Activated CD8-positive, alpha-beta memory T cell treated with anti-CD3 and anti-CD28 coated beads for 1 hour (primary cell): ENCODE measurements around the gene CCDC117.
"Not testable (repeated sequence)": the region's sequence is repeated elsewhere in the genome, so short reads cannot be mapped to it uniquely, and the experiment has no call there.

Experiments
- DNase-seq, 2 donors: peaks; one replicate each; pipeline ENCODE4 v3.0.0-alpha.2; 2020; ENCODE audit warnings: low read depth in 1 of 2; ENCODE audit errors: extremely low read depth in 1 of 2

The CCDC117 gene

DNA sequence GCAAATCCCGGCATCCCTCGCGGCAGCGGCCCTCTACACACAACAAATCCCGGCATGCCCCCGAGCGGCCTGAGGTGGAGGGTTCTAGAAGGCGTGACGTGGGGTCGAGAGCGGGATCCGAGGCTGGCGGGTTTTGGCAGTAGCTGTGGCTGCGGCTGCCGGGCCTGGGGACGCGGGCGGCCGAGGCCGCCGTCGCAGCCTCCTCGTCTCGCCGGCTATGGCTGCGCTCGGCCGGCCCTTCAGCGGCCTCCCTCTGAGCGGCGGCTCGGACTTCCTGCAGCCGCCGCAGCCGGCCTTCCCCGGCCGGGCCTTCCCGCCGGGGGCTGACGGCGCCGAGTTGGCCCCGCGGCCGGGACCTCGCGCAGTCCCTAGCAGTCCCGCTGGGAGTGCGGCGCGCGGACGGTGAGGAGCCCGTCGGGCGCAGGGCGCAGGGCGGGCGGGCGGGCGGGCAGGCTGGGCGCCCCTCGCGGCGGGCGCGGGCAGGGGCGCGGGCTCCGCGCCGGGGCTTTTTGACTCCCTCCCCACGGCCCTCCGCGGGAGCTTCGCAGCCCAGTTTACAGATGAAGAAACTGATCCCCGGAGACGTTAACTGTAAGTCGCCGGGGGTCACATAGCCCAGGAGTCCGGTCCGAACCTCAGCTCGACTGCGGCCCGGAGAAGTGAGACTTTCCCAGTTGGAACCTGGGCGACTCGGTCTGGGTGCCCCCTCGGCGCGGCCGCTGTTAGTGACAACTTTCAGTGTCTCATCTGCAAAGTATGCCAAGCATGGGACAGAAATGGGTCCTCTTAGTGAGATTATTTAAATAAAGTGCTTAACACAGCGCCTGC lies at the start of gene CCDC117:
Gene CCDC117 (plus strand): TSS at position 63 of the 828 bp plus-strand sequence. CDS start 155 bp downstream, at position 218.
- peak; percentile 81 to 89 for DNase-seq

GRCh38 chr22:28728002-28728401 lies 44.5 kb upstream of the CCDC117 start:
- DNase-seq, result no peak

GRCh38 chr22:28728621-28729313 lies 43.7 kb upstream of the CCDC117 start:
- no peak for DNase-seq

DNA sequence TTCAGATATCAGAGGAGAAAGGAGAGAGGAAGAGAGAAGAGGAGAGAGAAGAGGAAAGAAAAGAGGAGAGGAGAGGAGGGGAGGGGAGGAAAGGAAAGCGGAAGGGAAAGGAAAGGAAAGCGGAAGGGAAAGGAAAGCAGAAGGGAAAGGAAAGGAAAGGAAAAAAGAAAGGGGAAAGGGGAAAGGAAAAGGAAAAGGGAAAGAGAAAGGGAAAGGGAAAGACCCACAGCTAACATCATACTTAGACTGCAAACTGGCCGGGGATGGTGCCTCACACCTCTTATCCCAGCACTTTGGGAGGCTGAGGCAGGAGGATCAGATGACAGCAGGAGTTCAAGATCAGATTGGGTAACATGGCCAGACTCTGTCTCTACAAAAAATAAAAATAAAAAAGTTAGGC lies 42.3 kb upstream of the CCDC117 start:
- DNase-seq, result no peak

GRCh38 chr22:28734393-28734792 lies 38.1 kb upstream of the CCDC117 start:
- DNase-seq, result no peak

GRCh38 chr22:28736301-28737155 lies 36.0 kb upstream of the CCDC117 start:
- no peak for DNase-seq

DNA sequence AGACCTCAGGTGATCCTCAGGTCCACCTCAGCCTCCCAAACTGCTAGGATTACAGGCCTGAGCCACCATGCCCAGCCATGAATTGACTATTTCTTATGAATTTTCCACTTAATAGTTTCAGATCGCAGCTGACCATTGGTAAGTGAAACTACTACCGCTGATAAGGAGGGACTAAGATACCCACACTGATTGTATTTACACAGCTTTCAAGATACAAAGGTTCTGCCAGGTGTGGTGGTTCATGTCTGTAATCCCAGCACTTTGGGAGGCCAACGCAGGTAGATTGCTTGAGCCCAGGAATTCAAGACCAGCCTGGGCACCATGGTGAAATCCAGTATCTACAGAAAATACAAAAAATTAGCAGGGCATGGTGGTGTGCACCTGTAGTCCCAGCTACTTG lies 34.8 kb upstream of the CCDC117 start:
- DNase-seq, result no peak

- not testable (repeated sequence) for DNase-seq
Measured at GRCh38 chr22:28738876-28739275, 33.6 kb upstream of the CCDC117 start.

- no peak for DNase-seq
Measured at GRCh38 chr22:28741200-28741784, 31.2 kb upstream of the CCDC117 start.

DNA sequence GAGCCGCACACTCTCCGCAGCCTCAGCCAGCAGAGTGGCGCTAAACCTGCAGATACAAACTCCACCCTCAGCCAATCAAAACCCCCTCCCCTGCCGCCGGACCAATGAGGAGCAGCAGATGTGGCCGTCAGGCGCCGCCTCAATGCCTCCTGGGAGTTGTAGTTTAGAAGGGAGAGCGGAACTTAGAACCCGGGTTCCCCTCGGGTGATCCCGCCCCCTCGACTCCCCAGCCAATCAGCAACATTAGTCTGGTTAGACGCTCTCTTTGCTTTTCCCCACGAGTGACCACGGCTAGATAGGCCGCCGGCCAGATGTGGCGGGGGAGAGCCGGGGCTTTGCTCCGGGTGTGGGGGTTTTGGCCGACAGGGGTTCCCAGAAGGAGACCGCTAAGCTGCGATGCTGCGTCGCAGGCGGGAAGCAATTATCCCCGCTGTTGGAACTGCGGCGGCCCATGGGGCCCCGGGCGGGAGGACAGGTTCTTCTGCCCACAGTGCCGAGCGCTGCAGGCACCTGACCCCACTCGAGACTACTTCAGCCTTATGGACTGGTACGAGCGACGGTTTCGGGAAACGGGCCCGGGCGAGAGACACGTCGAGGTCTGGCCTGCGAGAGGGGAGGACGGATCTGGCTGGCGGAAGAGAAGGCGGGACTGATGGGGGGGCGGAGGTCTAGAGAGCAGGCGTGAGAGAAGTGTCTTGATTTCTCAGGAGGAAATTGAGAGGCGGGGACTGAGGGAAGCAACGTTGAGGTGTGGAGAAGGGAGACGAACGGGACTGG lies 30.5 kb upstream of the CCDC117 start, which contains the start of the genes CHEK2 and HSCB:
Gene CHEK2 (minus strand): TSS at position 36 of the 777 bp plus-strand sequence. CDS start 7,099 bp downstream, outside the sequence.
Gene HSCB (plus strand): TSS at position 255 of the 777 bp plus-strand sequence. CDS start 57 bp downstream, at position 312.
- peak; percentile 92 to 95 for DNase-seq

GRCh38 chr22:28742562-28742962 lies 29.9 kb upstream of the CCDC117 start:
- DNase-seq, result no peak

GRCh38 chr22:28743852-28744251 lies 28.6 kb upstream of the CCDC117 start:
- DNase-seq, result no peak

DNA sequence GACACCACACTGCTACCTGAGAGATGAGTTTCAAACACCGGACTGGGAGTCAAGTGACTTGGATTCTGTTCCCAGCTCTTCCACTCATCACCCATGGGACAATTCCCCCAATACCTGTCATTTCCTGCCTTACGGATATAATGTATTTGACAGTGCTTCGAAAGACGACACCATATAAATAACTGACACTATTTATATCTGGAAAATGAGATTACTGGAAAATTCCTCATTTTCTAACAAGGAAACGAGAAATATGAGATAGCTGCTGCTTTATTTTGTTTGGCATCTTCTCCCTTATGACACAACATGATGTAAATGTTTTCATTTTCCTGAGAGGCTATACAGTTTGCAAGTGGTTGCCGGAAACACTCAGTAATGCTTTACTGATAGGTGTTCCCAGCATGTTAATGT lies 22.0 kb upstream of the CCDC117 start:
- DNase-seq, result no peak

DNA sequence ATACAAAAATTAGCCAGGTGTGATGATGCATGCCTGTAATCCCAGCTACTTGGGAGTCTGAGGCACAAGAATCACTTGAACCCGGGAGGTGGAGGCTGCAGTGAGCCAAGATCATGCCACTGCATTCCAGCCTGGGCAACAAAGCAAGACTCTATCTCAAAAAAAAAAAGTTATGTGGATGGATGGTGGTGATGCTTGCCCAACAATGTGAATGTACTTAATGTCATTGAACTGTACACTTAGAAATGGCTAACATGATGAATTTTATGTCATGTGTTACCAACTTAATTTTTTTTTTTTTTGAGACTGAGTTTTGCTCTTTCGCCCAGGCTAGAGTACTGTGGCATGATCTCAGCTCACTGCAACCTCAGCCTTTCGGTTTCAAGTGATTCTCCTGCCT lies 18.0 kb upstream of the CCDC117 start:
- DNase-seq, result not testable (repeated sequence)

DNA sequence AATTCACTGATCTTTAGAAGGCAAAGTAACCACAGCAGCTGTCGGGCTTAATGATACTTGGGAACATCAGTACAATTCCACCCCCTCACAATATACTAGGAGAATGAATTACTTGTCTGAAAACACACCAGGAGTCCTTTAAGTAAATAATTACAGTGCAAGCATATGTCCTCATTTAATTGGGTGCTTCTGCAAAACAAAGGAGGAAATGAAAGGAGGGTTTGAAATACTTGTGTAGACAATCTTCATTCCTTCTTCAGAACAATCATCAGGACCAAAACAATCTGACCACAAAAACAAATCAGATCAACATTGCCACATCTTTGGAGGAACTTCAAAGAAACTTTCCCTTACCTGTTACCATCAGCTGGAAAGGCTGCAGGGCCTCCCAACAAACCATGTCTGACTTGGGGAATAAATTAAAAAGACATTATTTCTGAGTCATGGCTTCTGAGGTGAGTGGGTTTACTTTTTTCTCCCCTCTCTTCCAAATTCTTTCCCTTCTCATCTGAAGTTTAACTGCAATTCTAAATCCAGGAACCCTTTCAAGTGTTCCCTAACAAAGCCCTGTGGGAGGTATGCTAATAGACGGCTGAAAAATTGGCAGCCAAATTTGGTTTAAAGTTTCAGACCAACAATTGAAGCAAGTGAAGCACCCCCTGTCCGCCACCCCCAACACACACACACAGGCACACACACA lies 12.5 kb upstream of the CCDC117 start:
- no peak for DNase-seq

- no peak for DNase-seq
Measured at GRCh38 chr22:28761449-28761755, 11.1 kb upstream of the CCDC117 start.

- not testable (repeated sequence) for DNase-seq
Measured at GRCh38 chr22:28762000-28762399, 10.5 kb upstream of the CCDC117 start.

DNA sequence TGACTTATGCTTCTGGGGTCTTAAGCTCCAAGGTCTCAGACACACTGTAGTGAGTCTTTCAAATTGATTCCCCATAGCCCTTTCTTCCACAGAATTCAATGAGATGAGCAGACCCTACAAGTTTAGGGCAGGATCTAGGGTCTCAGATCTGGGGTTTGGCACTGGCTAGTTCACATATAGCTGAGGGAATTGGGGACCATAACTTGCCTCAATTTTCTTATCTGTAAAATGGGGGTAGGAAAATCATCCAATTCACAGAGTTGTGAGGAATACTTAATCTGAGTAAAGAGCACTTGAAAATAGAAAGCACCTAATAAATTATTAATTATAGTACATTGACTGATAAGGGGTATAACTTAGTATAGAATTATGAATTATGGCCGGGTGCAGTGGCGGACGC lies 5.9 kb upstream of the CCDC117 start:
- no peak for DNase-seq

GRCh38 chr22:28768701-28769393 lies 3.6 kb upstream of the CCDC117 start:
- DNase-seq, result no peak
